ENCODE measurements around the gene TAL1. TPM values are rescaled to one million over a fixed set of nuclear protein-coding genes. Genes with fewer than 3 reads are reported as not detected.

The TAL1 gene
- total and polyA plus RNA-seq, 2 of the 8 experiments (the other 6 are each of a cell fraction or from before 2014, with no cell fraction given), result 0.09 to 0.15 TPM

- TF ChIP-seq CTCF (IDR thresholded peaks at IDR 0.05; ENCODE audit: control extremely low read depth in 1 of 3, insufficient read depth in 1 of 3, low read depth in 1 of 3, low read length in 3 of 3) (no peak), TAF1 (IDR thresholded peaks at IDR 0.05; ENCODE audit: low read depth, low read length) (no peak), FOSL1 (IDR thresholded peaks at IDR 0.05; ENCODE audit: insufficient read depth, low read depth, low read length) (no peak), CHD1 (IDR thresholded peaks at IDR 0.05; ENCODE audit: low read depth, low read length) (no peak), YY1 (IDR thresholded peaks at IDR 0.05; ENCODE audit: low read depth, low read length) (no peak), NRF1 (IDR thresholded peaks at IDR 0.05; ENCODE audit: low read depth, low read length) (no peak)
Measured at GRCh38 chr1:47215713-47216112, 16.3 kb downstream of the TAL1 start (continued).

Data from H1 (cell line).